Activated CD8-positive, alpha-beta memory T cell treated with anti-CD3 and anti-CD28 coated beads, Interleukin-2, amount 10 ng/mL, durations not matched to agents 7 days and 5 days (primary cell): Measurements from ENCODE around the gene PPP1R13B. TPM values are rescaled to one million over a fixed set of nuclear protein-coding genes. Genes with fewer than 3 reads are reported as not detected.
"Not testable (repeated sequence)": the region's sequence is repeated elsewhere in the genome, so short reads cannot be mapped to it uniquely, and the experiment has no call there.

Experiments used
- ATAC-seq: fragments of 150-1000 bp; cut with Tn5 transposase; one replicate; pipeline ENCODE4 v1.10.0; 2021; ENCODE audit warnings: moderate library complexity
- CTCF ChIA-PET: fragments of 350-600 bp; sonication (Branson Sonifier 250); formaldehyde crosslinking; loops from one replicate; lab custom pipeline; 2021; ENCODE audit warnings: antibody characterized with exemption; lab: Charles Lee
- DNase-seq: peaks from one replicate; pipeline ENCODE4 v3.0.0-alpha.2; 2020
- H3K27ac Mint-ChIP-seq: one replicate; pipeline ENCODE4 v1.8.0; 2021; ENCODE audit warnings: mild to moderate bottlenecking, mixed read lengths
- H3K27me3 Mint-ChIP-seq: one replicate; pipeline ENCODE4 v1.8.0; 2021; ENCODE audit warnings: mixed read lengths
- H3K36me3 Mint-ChIP-seq: one replicate; pipeline ENCODE4 v1.8.0; 2021; ENCODE audit warnings: mild to moderate bottlenecking, mixed read lengths
- H3K4me1 Mint-ChIP-seq: one replicate; pipeline ENCODE4 v1.8.0; 2021; ENCODE audit warnings: mixed read lengths
- H3K4me3 Mint-ChIP-seq: one replicate; pipeline ENCODE4 v1.8.0; 2021; ENCODE audit warnings: mild to moderate bottlenecking, moderate library complexity, mixed read lengths
- H3K9me3 Mint-ChIP-seq: one replicate; pipeline ENCODE4 v1.8.0; 2022; ENCODE audit warnings: low read depth, mixed read lengths
- total RNA-seq, 2 experiments: library from RNA; stranded (reverse); gene quantifications; one replicate each; pipeline ENCODE4 v1.2.3, GENCODE V29; 2021

The PPP1R13B gene
- total RNA-seq, 2 experiments from 2014 or later = 8.6 to 11.7 TPM

DNA sequence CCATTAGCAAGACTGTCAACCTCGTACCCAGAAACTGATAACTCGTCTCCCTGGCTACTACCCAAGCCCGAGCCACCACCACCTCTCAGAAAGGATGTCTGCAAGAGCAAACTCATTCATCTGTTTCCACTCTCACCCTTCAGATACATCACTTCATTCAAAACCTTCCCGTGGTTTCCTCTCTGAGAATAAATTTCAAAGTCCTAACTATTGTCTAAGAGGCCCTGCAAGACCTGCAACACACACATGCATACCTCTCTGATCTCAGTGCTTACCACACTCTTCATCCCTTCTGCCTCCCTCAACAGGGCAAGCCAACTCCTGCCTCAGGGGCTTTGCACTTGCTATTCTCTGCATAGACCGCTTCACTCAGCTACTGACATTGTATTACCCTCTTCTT lies 40.6 kb downstream of the PPP1R13B start:
- Mint-ChIP-seq H3K4me1 (peaks cover 9% of the 10 kb centered on the region), H3K9me3 (no peaks in the 10 kb centered on the region), H3K36me3 (no peaks in the 10 kb centered on the region), H3K4me3 (no peak overlapping the region), H3K27me3 (no peaks in the 10 kb centered on the region), H3K27ac (no peak overlapping the region)
- no peak for DNase-seq
- CTCF ChIA-PET = interaction anchor here (0.6 to 8.6 kb wide), 8 partner anchors 10 to 269 kb away, joined by 3 to 186 read pairs (median 4); no protein-coding TSS in a partner anchor
- no peak for ATAC-seq

DNA sequence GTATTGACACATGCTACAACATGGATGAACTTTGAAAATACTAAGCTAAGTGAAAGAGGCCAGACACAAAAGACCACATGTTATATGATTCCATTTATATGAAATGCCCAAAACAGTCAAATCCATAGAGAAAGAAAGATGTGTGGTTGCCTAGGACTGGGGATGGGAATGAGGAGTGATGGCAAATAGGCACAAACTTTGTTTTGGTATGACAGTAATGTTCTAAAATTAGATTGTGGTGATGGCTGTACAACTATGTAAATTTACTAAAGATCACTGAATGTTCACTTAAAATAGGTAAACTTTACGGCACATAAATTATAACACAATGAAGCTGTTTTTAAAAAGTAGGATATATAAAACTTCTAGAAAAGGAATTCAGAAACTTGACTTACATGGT lies 41.7 kb downstream of the PPP1R13B start:
- H3K36me3 Mint-ChIP-seq = no peaks in the 10 kb centered on the region
- no peak for DNase-seq
- ATAC-seq = no peak
- H3K27ac Mint-ChIP-seq = no peak overlapping the region
- H3K4me3 Mint-ChIP-seq = no peak overlapping the region
- H3K9me3 Mint-ChIP-seq = no peaks in the 10 kb centered on the region
- CTCF ChIA-PET = interaction anchor here (1.0 to 8.6 kb wide), 6 partner anchors 11 to 270 kb away, joined by 3 to 186 read pairs (median 4); no protein-coding TSS in a partner anchor
- H3K27me3 Mint-ChIP-seq = no peaks in the 10 kb centered on the region
- peaks cover 9% of the 10 kb centered on the region for H3K4me1 Mint-ChIP-seq

DNA sequence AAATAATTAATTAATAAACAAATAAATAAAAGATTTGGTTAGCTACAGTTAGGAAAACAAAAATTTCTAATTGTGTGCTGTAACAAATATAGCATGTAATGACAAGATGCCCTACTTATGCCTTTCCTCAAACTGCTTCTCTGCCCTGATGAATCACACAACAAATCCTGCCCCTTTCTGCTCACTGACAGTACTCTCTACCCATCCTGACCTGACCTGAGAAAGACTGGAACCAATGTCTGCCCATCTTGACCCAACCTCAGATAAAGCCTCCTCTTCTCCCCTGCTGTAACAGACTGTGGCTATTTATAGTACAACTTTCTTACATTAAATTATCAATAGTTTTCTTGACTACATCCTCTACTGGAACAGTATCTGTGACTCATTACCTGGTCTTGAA lies 43.7 kb downstream of the PPP1R13B start:
- Mint-ChIP-seq H3K27ac (no peak overlapping the region), H3K36me3 (no peaks in the 10 kb centered on the region), H3K4me3 (no peak overlapping the region), H3K9me3 (no peaks in the 10 kb centered on the region), H3K27me3 (no peaks in the 10 kb centered on the region), H3K4me1 (peaks cover 9% of the 10 kb centered on the region)
- ATAC-seq (no peak), DNase-seq (no peak)
- CTCF ChIA-PET = interaction anchor here (1.6 to 8.6 kb wide), 2 partner anchors 12 to 102 kb away, joined by 3 to 186 read pairs; no protein-coding TSS in a partner anchor

DNA sequence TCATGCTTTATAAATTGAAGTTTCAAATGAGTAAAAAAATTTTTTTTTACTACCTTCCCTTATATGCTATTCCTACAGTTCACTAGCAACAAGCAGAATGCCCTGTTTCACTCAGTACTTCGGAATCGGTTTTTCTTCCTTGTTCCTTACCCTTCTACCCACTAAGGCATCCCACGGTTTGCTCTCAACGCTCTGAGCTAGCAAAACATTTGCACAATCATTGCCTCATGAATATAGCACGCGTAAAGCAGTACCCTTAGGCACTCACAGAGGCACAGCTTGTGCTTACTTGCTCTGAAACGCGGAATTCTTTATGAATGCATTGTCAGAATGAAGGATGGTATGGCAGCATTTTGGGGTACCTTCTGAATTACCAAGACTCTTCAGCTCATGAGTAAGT lies 45.0 kb downstream of the PPP1R13B start:
- ATAC-seq (no peak), DNase-seq (no peak)
- no peaks in the 10 kb centered on the region for H3K9me3 Mint-ChIP-seq
- H3K27ac Mint-ChIP-seq = no peak overlapping the region
- H3K36me3 Mint-ChIP-seq = no peaks in the 10 kb centered on the region
- no peaks in the 10 kb centered on the region for H3K27me3 Mint-ChIP-seq
- H3K4me1 Mint-ChIP-seq = peaks cover 9% of the 10 kb centered on the region
- CTCF ChIA-PET = interaction anchor here (0.9 to 8.6 kb wide), 3 partner anchors 11 to 274 kb away, joined by 3 to 186 read pairs (median 3); no protein-coding TSS in a partner anchor
- H3K4me3 Mint-ChIP-seq = no peak overlapping the region

DNA sequence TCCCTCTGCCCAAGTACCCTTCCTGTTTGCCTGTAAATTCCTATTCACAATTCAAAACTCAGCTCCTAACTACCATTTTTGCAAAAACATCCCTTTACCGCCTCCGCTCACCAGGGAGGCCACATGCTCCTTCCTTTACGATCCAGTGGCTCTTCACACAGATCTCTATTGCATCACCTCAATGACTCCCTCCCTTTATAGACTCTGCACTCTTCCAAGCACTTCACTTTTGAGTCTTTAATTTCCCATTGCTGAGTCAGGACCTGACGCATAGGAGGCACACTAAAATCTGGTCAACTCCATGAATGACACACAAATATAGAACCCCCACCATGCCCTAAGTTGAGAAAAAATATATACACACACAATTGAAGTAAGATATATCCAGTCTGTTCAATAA lies 45.9 kb downstream of the PPP1R13B start:
- H3K9me3 Mint-ChIP-seq = no peaks in the 10 kb centered on the region
- no peaks in the 10 kb centered on the region for H3K27me3 Mint-ChIP-seq
- no peak overlapping the region for H3K4me3 Mint-ChIP-seq
- H3K36me3 Mint-ChIP-seq = no peaks in the 10 kb centered on the region
- no peak overlapping the region for H3K27ac Mint-ChIP-seq
- peaks cover 2% of the 10 kb centered on the region for H3K4me1 Mint-ChIP-seq
- DNase-seq (no peak), ATAC-seq (no peak)
- CTCF ChIA-PET = no interaction called here

DNA sequence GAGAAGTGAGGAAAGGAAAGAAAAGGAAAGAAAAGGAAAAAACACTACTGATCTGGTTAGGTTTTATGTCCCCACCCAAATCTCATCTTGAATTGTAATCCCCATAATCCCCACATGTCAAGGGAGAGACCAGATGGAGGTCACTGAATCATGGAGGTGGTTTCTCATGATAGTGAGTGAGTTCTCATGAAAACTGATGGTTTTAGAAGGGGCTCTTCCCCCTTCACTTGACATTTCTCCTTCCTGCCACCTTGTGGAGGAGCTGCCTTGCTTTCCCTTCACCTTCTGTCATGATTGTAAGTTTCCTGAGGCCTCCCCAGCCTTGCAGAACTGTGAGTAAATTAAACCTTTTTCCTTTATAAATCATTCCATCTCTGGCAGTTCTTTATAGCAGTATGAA lies 54.2 kb downstream of the PPP1R13B start:
- ATAC-seq, H3K36me3 Mint-ChIP-seq, CTCF ChIA-PET, H3K4me3 Mint-ChIP-seq, H3K27ac Mint-ChIP-seq, DNase-seq, H3K9me3 Mint-ChIP-seq, H3K4me1 Mint-ChIP-seq, H3K27me3 Mint-ChIP-seq: not testable (repeated sequence)

DNA sequence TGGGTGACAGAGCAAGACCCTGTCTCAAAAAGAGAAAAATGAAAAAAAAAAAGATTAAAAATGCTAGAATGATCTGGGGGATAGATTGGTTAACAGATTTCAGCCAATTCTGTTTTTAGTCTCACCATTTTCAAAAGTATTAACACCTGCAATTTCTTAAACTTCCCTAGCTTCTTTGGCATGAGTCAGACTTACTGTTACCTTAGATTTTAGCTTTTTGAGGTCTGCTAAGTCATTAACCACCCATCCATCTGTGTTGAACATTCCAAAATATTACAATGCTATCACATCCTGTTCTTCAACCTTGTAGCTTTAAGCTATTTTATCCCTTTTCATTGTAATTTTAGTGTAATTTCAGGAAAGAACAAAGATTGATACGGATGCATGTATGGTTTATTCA lies 59.3 kb downstream of the PPP1R13B start:
- H3K36me3 Mint-ChIP-seq = no peaks in the 10 kb centered on the region
- ATAC-seq = no peak
- CTCF ChIA-PET = interaction anchor here (0.6 to 1.4 kb wide), 2 partner anchors 21 to 634 kb away, joined by 3 to 5 read pairs; no protein-coding TSS in a partner anchor
- no peaks in the 10 kb centered on the region for H3K27me3 Mint-ChIP-seq
- H3K27ac Mint-ChIP-seq = no peak overlapping the region
- no peak for DNase-seq
- H3K9me3 Mint-ChIP-seq = no peaks in the 10 kb centered on the region
- H3K4me3 Mint-ChIP-seq = no peak overlapping the region
- no peaks in the 10 kb centered on the region for H3K4me1 Mint-ChIP-seq

DNA sequence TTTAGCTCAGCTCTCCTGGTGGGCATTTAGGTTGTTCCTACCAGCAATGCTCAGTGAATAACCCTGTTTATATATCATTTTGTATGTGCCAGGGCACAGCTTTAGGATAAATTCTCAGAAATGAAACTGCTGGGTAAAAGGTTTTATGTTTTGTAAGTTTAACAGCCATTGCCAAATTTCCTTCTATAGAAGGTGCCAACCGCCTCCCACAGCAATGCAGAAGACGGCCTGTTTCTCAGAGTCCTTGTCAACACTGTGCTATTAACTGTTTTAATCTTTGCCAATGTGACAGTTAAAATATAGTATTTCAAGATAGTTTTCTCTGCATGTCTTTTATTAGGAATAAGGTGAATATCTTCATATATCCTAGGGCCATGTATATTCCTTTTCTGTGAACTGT lies 65.0 kb downstream of the PPP1R13B start:
- no peak overlapping the region for H3K27ac Mint-ChIP-seq
- no peaks in the 10 kb centered on the region for H3K9me3 Mint-ChIP-seq
- no peak overlapping the region for H3K4me3 Mint-ChIP-seq
- ATAC-seq (no peak), DNase-seq (no peak)
- no peaks in the 10 kb centered on the region for H3K36me3 Mint-ChIP-seq
- H3K27me3 Mint-ChIP-seq = no peaks in the 10 kb centered on the region
- CTCF ChIA-PET = no interaction called here
- H3K4me1 Mint-ChIP-seq = no peaks in the 10 kb centered on the region

DNA sequence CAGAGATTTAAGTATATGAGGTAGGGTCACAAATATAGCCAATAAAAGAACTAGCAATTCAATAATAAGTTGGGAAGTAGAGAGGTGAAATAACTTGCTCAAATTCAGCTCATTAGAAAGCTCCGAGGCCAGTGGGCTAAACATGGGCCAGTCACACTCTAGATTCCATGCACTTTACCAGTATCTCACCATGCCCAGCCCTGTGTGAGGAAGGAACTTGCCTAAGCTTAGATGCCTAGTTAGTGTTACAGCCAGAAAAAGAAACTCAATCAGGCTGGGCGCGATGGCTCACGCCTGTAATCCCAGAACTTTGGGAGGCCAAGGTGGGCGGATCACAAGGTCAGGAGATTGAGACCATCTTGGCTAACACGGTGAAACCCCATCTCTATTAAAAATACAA lies 71.1 kb downstream of the PPP1R13B start:
- H3K4me1 Mint-ChIP-seq, H3K27ac Mint-ChIP-seq, H3K27me3 Mint-ChIP-seq, H3K4me3 Mint-ChIP-seq, DNase-seq, H3K9me3 Mint-ChIP-seq, ATAC-seq, CTCF ChIA-PET, H3K36me3 Mint-ChIP-seq: not testable (repeated sequence)

DNA sequence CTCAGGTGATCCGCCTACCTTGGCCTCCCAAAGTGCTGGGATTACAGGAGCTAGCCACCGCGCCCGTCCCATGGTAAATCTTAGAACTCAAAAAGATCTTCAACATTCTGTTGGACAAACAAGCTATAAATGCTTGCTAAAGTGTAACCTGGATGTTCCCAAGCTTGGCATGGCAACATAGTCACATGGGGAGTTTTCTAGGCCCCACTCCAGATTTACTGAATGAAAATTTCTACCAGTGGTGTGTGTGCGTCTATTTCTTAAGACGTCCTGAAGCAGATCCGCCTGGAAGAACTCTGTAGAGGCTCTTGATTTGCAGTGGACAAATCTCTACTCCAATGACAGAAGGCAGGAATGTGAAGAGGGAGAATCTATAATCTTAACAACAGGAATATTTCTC lies 71.9 kb downstream of the PPP1R13B start:
- Mint-ChIP-seq H3K27me3 (no peaks in the 10 kb centered on the region), H3K4me3 (no peak overlapping the region)
- CTCF ChIA-PET = no interaction called here

DNA sequence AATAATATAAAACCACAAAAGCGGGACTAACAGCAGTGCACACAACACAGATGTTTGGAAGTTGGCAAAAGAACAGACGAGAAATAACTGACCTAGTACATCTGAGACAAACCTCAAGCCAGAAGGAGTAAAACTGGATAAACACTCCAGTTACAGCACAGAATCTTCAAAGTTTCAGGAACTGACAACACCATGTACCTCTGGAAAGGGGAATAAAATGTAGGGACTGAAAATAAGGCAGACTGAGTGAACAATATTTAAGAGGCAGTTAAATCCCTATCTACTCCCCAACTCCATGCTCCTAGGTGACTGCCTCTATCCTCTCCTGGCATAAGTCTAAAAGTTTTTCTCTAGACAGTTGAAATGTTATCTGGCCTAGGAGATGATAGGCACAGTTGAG lies 73.9 kb downstream of the PPP1R13B start:
- ATAC-seq (no peak), DNase-seq (no peak)
- Mint-ChIP-seq H3K36me3 (peaks cover 8% of the 10 kb centered on the region), H3K27ac (no peak overlapping the region), H3K27me3 (no peaks in the 10 kb centered on the region), H3K9me3 (no peaks in the 10 kb centered on the region), H3K4me3 (no peak overlapping the region), H3K4me1 (no peaks in the 10 kb centered on the region)
- CTCF ChIA-PET = interaction anchor here (0.6 kb wide), 1 partner anchor 50 kb away, joined by 3 read pairs; no protein-coding TSS in a partner anchor

More for the DNA sequence above, 71.9 kb downstream of the PPP1R13B start:
- Mint-ChIP-seq H3K9me3 (no peaks in the 10 kb centered on the region), H3K4me1 (no peaks in the 10 kb centered on the region), H3K27ac (no peak overlapping the region), H3K36me3 (peaks cover 8% of the 10 kb centered on the region)
- DNase-seq = no peak
- ATAC-seq = no peak

DNA sequence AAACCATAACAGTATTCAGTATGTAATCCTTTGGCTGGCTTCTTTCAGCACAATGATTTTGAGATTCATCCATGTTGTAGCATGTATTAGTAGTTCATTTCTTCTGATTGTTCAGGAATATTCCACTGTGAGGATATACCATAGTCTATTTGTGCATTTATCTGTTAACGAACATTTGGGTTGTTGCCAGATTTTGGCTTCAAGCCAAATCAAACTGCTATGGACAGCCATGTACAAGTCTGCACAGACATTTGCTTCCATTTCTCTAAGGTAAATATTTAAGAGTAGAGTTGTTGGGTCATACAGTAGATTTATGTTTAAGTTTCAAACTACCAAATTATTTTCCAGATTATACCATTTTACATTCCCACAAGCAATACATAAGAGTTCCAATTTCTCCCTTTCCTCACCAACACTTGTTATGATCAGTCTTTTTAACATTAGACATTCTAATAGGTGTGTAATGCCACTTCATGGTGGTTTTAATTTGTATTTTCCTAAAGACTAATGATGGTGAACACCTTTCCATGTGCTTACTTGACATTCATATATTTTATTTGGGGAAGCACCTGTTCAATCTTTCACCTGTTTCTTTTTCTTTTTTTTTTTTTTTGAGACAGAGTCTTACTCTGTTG lies 75.2 kb downstream of the PPP1R13B start:
- H3K4me1 Mint-ChIP-seq = no peaks in the 10 kb centered on the region
- H3K4me3 Mint-ChIP-seq = no peak overlapping the region
- ATAC-seq = no peak
- no peaks in the 10 kb centered on the region for H3K9me3 Mint-ChIP-seq
- DNase-seq = no peak
- CTCF ChIA-PET = no interaction called here
- no peak overlapping the region for H3K27ac Mint-ChIP-seq
- no peaks in the 10 kb centered on the region for H3K27me3 Mint-ChIP-seq
- peaks cover 7% of the 10 kb centered on the region for H3K36me3 Mint-ChIP-seq

DNA sequence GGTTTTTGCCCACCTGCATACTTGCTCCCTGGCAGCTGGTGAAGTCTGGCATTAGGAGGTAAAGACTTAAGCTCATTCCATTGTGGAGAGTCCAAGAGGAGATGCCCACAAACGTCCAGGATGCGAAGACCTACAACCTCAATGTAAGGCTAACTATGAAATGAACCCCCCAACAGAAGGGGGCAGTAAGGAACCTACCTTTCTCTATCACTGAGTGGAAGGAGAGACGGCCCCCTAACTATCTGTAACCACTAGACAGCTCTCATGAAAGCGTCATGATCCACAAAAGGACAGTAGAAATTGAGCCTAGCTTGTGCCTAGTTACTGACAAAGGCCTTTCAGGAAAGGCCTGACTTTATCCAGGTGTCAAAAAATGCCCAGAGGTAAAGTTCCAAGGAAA lies 76.5 kb downstream of the PPP1R13B start:
- H3K4me3 Mint-ChIP-seq = no peak overlapping the region
- H3K36me3 Mint-ChIP-seq = peaks cover 6% of the 10 kb centered on the region
- no peak for ATAC-seq
- H3K27ac Mint-ChIP-seq = no peak overlapping the region
- no peaks in the 10 kb centered on the region for H3K9me3 Mint-ChIP-seq
- no peak for DNase-seq
- H3K4me1 Mint-ChIP-seq = no peaks in the 10 kb centered on the region
- H3K27me3 Mint-ChIP-seq = no peaks in the 10 kb centered on the region
- CTCF ChIA-PET = no interaction called here

DNA sequence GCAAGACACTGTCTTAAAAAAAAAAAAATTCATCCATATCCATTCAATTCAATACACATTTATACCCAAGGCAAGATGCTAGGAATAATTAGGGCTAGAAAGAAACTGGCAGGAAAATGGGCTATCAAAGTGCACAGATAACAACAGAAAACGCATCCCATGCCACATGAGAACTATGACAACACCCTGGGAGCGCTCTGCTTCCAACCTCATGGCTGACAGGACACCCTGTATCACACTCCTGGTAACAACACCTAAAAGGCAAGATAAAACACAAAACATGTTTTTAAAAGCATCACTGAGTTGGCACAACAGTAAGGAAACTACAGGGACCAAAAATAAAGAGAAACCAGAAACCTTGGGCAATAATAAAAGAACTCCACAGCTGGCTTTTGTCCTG lies 76.9 kb downstream of the PPP1R13B start:
- Mint-ChIP-seq H3K27me3 (no peaks in the 10 kb centered on the region), H3K4me1 (no peaks in the 10 kb centered on the region), H3K9me3 (no peaks in the 10 kb centered on the region), H3K4me3 (no peak overlapping the region), H3K36me3 (peaks cover 6% of the 10 kb centered on the region), H3K27ac (no peak overlapping the region)
- ATAC-seq (no peak), DNase-seq (no peak)
- CTCF ChIA-PET = no interaction called here
